ENCODE data around the gene ZNF319. TPM values are rescaled to one million over a fixed set of nuclear protein-coding genes. Genes with fewer than 3 reads are reported as not detected.

ZNF319 gene
- polyA plus RNA-seq, 1 experiment = 4.7 TPM

GRCh38 chr16:57985204-57986181, 15.0 kb downstream of the ZNF319 start:
- H3K27ac ChIP-seq (ENCODE audit: low read depth, low read length) = no peak overlapping the region
- no peak for TF ChIP-seq CTCF (IDR thresholded peaks at IDR 0.05; ENCODE audit: low read depth, low read length)
- H3K4me3 ChIP-seq (ENCODE audit: low read depth, low read length) = peak overlapping the region; percentile 60
- no peak for DNase-seq (ENCODE audit: low read depth, low spot score)
- H3K27me3 ChIP-seq (ENCODE audit: control insufficient read depth, insufficient read depth, low read length) = peaks cover 32% of the 10 kb centered on the region
- ChIA-PET CTCF (interaction anchor here (0.7 kb wide), 1 partner anchor 14 kb away, joined by 3 read pairs; no protein-coding TSS in a partner anchor), POLR2A (no interaction called here)
- no peaks in the 10 kb centered on the region; the same call in 1 of the 2 replicates for H3K9me3 ChIP-seq (ENCODE audit: control insufficient read depth, insufficient read depth, low read length)

GRCh38 chr16:57984443-57985203, 15.8 kb downstream of the ZNF319 start:
- Histone ChIP-seq H3K27me3 (ENCODE audit: control insufficient read depth, insufficient read depth, low read length) (peaks cover 35% of the 10 kb centered on the region), H3K4me3 (ENCODE audit: low read depth, low read length) (peak overlapping the region; percentile 60), H3K27ac (ENCODE audit: low read depth, low read length) (no peak overlapping the region), H3K9me3 (ENCODE audit: control insufficient read depth, insufficient read depth, low read length) (no peaks in the 10 kb centered on the region; the same call in 1 of the 2 replicates)
- TF ChIP-seq CTCF (IDR thresholded peaks at IDR 0.05; ENCODE audit: low read depth, low read length) = no peak
- ChIA-PET CTCF (interaction anchor here (0.7 kb wide), 1 partner anchor 15 kb away, joined by 3 read pairs; no protein-coding TSS in a partner anchor), POLR2A (no interaction called here)
- DNase-seq (ENCODE audit: low read depth, low spot score) = peak; percentile 59

DNA sequence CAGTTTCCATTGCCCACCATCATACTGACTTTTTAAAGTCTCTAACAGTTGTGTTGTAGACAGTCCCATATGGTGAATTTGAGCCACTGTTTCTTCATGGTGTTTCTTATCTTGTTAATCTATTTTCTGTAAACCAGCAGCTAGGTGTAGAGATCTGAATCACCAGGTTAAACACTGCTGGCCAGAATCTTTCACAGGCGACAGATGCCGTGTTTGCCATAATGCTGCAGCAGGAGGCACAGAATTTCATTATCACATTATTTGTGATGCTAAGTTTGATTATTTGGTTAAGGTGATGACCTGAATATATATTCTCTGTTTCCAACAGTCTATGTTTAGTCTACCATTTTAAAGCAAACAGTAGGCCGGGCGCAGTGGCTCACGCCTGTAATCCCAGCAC, 18.1 kb downstream of the ZNF319 start:
- no peak overlapping the region for H3K27ac ChIP-seq (ENCODE audit: low read depth, low read length)
- H3K27me3 ChIP-seq (ENCODE audit: control insufficient read depth, insufficient read depth, low read length) = peaks cover 28% of the 10 kb centered on the region
- no peak for TF ChIP-seq CTCF (IDR thresholded peaks at IDR 0.05; ENCODE audit: low read depth, low read length)
- ChIA-PET POLR2A (no interaction called here), CTCF (no interaction called here)
- no peak for DNase-seq (ENCODE audit: low read depth, low spot score)
- H3K4me3 ChIP-seq (ENCODE audit: low read depth, low read length) = no peak overlapping the region
- H3K9me3 ChIP-seq (ENCODE audit: control insufficient read depth, insufficient read depth, low read length) = no peaks in the 10 kb centered on the region; the same call in 1 of the 2 replicates

- CTCF ChIA-PET = no interaction called here
- H3K9me3 ChIP-seq (ENCODE audit: control insufficient read depth, insufficient read depth, low read length) = no peaks in the 10 kb centered on the region; the same call in 1 of the 2 replicates
- no peak for TF ChIP-seq CTCF (IDR thresholded peaks at IDR 0.05; ENCODE audit: low read depth, low read length)
- POLR2A ChIA-PET = interaction anchor here (0.6 kb wide), 1 partner anchor 47 kb away, joined by 3 read pairs; no protein-coding TSS in a partner anchor
- peaks cover 25% of the 10 kb centered on the region for H3K27me3 ChIP-seq (ENCODE audit: control insufficient read depth, insufficient read depth, low read length)
- H3K4me3 ChIP-seq (ENCODE audit: low read depth, low read length) = no peak overlapping the region
- no peak for DNase-seq (ENCODE audit: low read depth, low spot score)
- no peak overlapping the region for H3K27ac ChIP-seq (ENCODE audit: low read depth, low read length)
Measured at GRCh38 chr16:57981636-57982035, 18.8 kb downstream of the ZNF319 start.
